HUES64 (cell line): Measurements from ENCODE around the gene ECHDC3. TPM values are rescaled to one million over a fixed set of nuclear protein-coding genes. Genes with fewer than 3 reads are reported as not detected.
A peak's percentile ranks its signal among the peaks of the same experiment; 100 is the strongest.

Experiments used
- H3K27ac ChIP-seq: 2 replicates; pipeline ENCODE4 v1.7.0; 2013; ENCODE audit warnings: low read depth, low read length, inconsistent platforms
- H3K27me3 ChIP-seq: 2 replicates; pipeline ENCODE4 v1.6.1; 2013; ENCODE audit warnings: mild to moderate bottlenecking, low read length; ENCODE audit not compliant: insufficient read depth
- H3K36me3 ChIP-seq: 2 replicates; pipeline ENCODE4 v1.6.1; 2013; ENCODE audit warnings: mild to moderate bottlenecking, low read length; ENCODE audit not compliant: insufficient read depth
- H3K4me1 ChIP-seq: 2 replicates; pipeline ENCODE4 v1.6.1; 2013; ENCODE audit warnings: mild to moderate bottlenecking, low read length, moderate library complexity; ENCODE audit not compliant: insufficient read depth
- H3K4me3 ChIP-seq: 2 replicates; pipeline ENCODE4 v1.5.1; 2013; ENCODE audit warnings: mild to moderate bottlenecking, low read length, moderate library complexity
- H3K9ac ChIP-seq: 2 replicates; pipeline ENCODE4 v1.6.1; 2013; ENCODE audit warnings: mild to moderate bottlenecking, low read depth, low read length
- H3K9me3 ChIP-seq: 2 replicates; pipeline ENCODE4 v1.6.1; 2013; ENCODE audit warnings: low read depth, low read length; ENCODE audit not compliant: insufficient read depth
- WGBS: fragments of 150-250, 120-280 bp; methylation state at CpG from one replicate; pipeline ENCODE4 v1.1.7; 2013; ENCODE audit warnings: missing lambda C conversion rate; 5-methylcytosine and 5-hydroxymethylcytosine counted together
- polyA plus RNA-seq, 2 experiments: library from polyadenylated mRNA; stranded (reverse); fragments of 50-300 nt; gene quantifications; one replicate each; pipeline ENCODE4 v1.2.3, GENCODE V29; 2013

ECHDC3 gene
- 9.9 TPM for polyA plus RNA-seq (2013, experiment 1 of 2)
- polyA plus RNA-seq (2013, experiment 2 of 2): 12.8 TPM

GRCh38 chr10:11742009-11742778, at the start of gene ECHDC3:
ECHDC3 (plus strand) TSS chr10:11742382; CDS start chr10:11742577, 195 bp downstream.
- Histone ChIP-seq H3K9ac (peak within 1 kb of the TSS; percentile 56), H3K4me3 (peak within 1 kb of the TSS; percentile 57), H3K9me3 (0 out of 2 replicates have a peak, but pooled peaks cover 7% of the 10 kb centered on the region), H3K4me1 (peaks cover 10% of the 10 kb centered on the region; the same call in 1 of the 2 replicates), H3K27ac (no peak within 1 kb of the TSS; the same call in 1 of the 2 replicates), H3K27me3 (peaks cover 10% of the 10 kb centered on the region; the same call in 1 of the 2 replicates), H3K36me3 (peaks cover 1% of the 10 kb centered on the region; the same call in 1 of the 2 replicates)
- 3% methylated on average over 93 of the region's 93 CpGs for WGBS

- no peaks in the 10 kb centered on the region for H3K36me3 ChIP-seq
- no peak overlapping the region for H3K27ac ChIP-seq
- no peak overlapping the region for H3K4me3 ChIP-seq
- H3K4me1 ChIP-seq: no peaks in the 10 kb centered on the region
- no peak overlapping the region for H3K9ac ChIP-seq
- 96% methylated on average over 7 of the region's 7 CpGs for WGBS
- no peaks in the 10 kb centered on the region for H3K27me3 ChIP-seq
- no peaks in the 10 kb centered on the region for H3K9me3 ChIP-seq
These were observed 48.8 kb upstream of the ECHDC3 start for GRCh38 chr10:11693376-11693775.

- H3K9ac ChIP-seq: no peak overlapping the region
- H3K4me1 ChIP-seq: no peaks in the 10 kb centered on the region
- H3K27me3 ChIP-seq: no peaks in the 10 kb centered on the region
- H3K9me3 ChIP-seq: no peaks in the 10 kb centered on the region
- no peak overlapping the region for H3K4me3 ChIP-seq
- WGBS: 92% methylated on average over 2 of the region's 2 CpGs
- H3K27ac ChIP-seq: no peak overlapping the region
- H3K36me3 ChIP-seq: no peaks in the 10 kb centered on the region
These were observed 46.4 kb upstream of the ECHDC3 start for GRCh38 chr10:11695779-11696178.

GRCh38 chr10:11697718-11698527, 44.3 kb upstream of the ECHDC3 start:
- no peak overlapping the region for H3K27ac ChIP-seq
- no peaks in the 10 kb centered on the region for H3K27me3 ChIP-seq
- no peak overlapping the region for H3K4me3 ChIP-seq
- H3K9ac ChIP-seq: no peak overlapping the region
- no peaks in the 10 kb centered on the region for H3K4me1 ChIP-seq
- H3K9me3 ChIP-seq: no peaks in the 10 kb centered on the region
- WGBS: 94% methylated on average over 6 of the region's 6 CpGs
- H3K36me3 ChIP-seq: no peaks in the 10 kb centered on the region

GRCh38 chr10:11698691-11699549, 43.3 kb upstream of the ECHDC3 start:
- Histone ChIP-seq H3K4me3 (no peak overlapping the region), H3K4me1 (no peaks in the 10 kb centered on the region), H3K9ac (no peak overlapping the region), H3K9me3 (no peaks in the 10 kb centered on the region), H3K27me3 (no peaks in the 10 kb centered on the region), H3K36me3 (no peaks in the 10 kb centered on the region), H3K27ac (no peak overlapping the region)
- 92% methylated on average over 4 of the region's 5 CpGs for WGBS

GRCh38 chr10:11699550-11700097, 42.6 kb upstream of the ECHDC3 start:
- no peaks in the 10 kb centered on the region for H3K9me3 ChIP-seq
- H3K36me3 ChIP-seq: no peaks in the 10 kb centered on the region
- H3K4me3 ChIP-seq: no peak overlapping the region
- no peak overlapping the region for H3K27ac ChIP-seq
- no peaks in the 10 kb centered on the region for H3K27me3 ChIP-seq
- no peaks in the 10 kb centered on the region for H3K4me1 ChIP-seq
- 83% methylated on average over 14 of the region's 14 CpGs for WGBS
- H3K9ac ChIP-seq: no peak overlapping the region

GRCh38 chr10:11700539-11700938, 41.6 kb upstream of the ECHDC3 start:
- H3K4me1 ChIP-seq: no peaks in the 10 kb centered on the region
- WGBS: 96% methylated on average over 6 of the region's 6 CpGs
- H3K27ac ChIP-seq: no peak overlapping the region
- no peaks in the 10 kb centered on the region for H3K9me3 ChIP-seq
- H3K9ac ChIP-seq: no peak overlapping the region
- H3K4me3 ChIP-seq: no peak overlapping the region
- no peaks in the 10 kb centered on the region for H3K36me3 ChIP-seq
- no peaks in the 10 kb centered on the region for H3K27me3 ChIP-seq

GRCh38 chr10:11701451-11702095, 40.6 kb upstream of the ECHDC3 start:
- no peaks in the 10 kb centered on the region for H3K36me3 ChIP-seq
- H3K9ac ChIP-seq: no peak overlapping the region
- no peaks in the 10 kb centered on the region for H3K9me3 ChIP-seq
- H3K4me3 ChIP-seq: no peak overlapping the region
- WGBS: 94% methylated on average over 6 of the region's 6 CpGs
- H3K27me3 ChIP-seq: no peaks in the 10 kb centered on the region
- H3K4me1 ChIP-seq: no peaks in the 10 kb centered on the region
- H3K27ac ChIP-seq: no peak overlapping the region

- Histone ChIP-seq H3K27me3 (no peaks in the 10 kb centered on the region), H3K9ac (no peak overlapping the region), H3K27ac (no peak overlapping the region), H3K9me3 (no peaks in the 10 kb centered on the region), H3K4me1 (no peaks in the 10 kb centered on the region), H3K4me3 (no peak overlapping the region), H3K36me3 (no peaks in the 10 kb centered on the region)
- 88% methylated on average over 4 of the region's 4 CpGs for WGBS
These were observed 39.9 kb upstream of the ECHDC3 start for GRCh38 chr10:11702264-11702663.

GRCh38 chr10:11704092-11704491, 38.1 kb upstream of the ECHDC3 start:
- no peak overlapping the region for H3K27ac ChIP-seq
- H3K27me3 ChIP-seq: no peaks in the 10 kb centered on the region
- H3K4me1 ChIP-seq: no peaks in the 10 kb centered on the region
- 85% methylated on average over 8 of the region's 8 CpGs for WGBS
- H3K9ac ChIP-seq: no peak overlapping the region
- no peak overlapping the region for H3K4me3 ChIP-seq
- H3K36me3 ChIP-seq: no peaks in the 10 kb centered on the region
- no peaks in the 10 kb centered on the region for H3K9me3 ChIP-seq
